GM06990 (cell line): ENCODE measurements around the gene HBP1.

ENCODE experiments used
- DNase-seq: peaks from one replicate; pipeline ENCODE4 v3.0.0-alpha.2; 2011; ENCODE audit not compliant: insufficient read length; ENCODE audit errors: extremely low read depth
- H3K27me3 ChIP-seq: replicated peaks from 2 replicates; pipeline ENCODE4 v1.6.0; 2011; ENCODE audit warnings: low read length; ENCODE audit not compliant: control insufficient read depth, insufficient read depth
- H3K36me3 ChIP-seq: 2 replicates; pipeline ENCODE4 v1.5.1; 2011; ENCODE audit warnings: low read length; ENCODE audit not compliant: control insufficient read depth, insufficient read depth
- H3K4me3 ChIP-seq: replicated peaks from 2 replicates; pipeline ENCODE4 v1.5.1; 2011; ENCODE audit warnings: low read depth, mild to moderate bottlenecking, control low read depth, low read length
- CTCF ChIP-seq: IDR thresholded peaks from 2 replicates; pipeline ENCODE4 v1.5.1; 2011; ENCODE audit warnings: low read length, control low read depth, mild to moderate bottlenecking, inconsistent platforms; ENCODE audit not compliant: insufficient read depth, poor library complexity, severe bottlenecking

The HBP1 gene

DNA sequence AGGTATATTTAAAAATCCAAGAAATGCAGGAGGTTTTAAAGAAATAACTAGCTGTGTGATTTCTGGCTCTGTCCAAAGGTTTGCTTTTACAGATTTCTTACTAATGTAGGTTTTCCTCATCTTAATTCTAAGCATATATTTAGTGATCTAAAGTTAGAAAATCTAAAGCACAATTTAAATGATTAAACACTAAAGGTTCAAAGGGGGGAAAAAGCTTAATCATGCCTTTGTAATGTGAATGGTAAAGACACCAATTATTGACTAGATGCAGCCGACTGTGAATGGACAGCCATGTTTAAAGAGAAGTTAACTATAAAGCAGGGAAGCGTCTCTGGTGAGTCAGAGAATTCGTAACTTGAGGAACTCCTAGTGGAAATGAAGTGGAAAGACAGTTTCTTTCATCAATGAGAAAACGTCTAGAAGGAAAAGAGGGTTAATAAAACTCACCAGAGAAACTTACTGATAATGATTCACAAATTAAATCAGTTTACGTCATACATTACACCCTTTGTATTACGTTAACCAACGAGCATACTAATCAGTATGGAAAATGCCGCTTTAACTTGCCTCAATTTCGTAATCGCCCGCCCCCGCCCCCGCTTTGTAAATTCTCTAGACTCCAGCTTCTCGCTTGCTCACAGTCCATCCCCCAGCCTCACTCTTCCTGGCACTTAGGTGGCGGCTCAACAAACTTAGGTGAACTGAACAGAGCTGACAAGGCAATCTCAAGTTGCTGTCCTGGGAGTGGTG is 1.1 kb upstream of the HBP1 start:
- peak; percentile 25 for TF ChIP-seq CTCF
- Histone ChIP-seq H3K36me3 (no peaks in the 10 kb centered on the region), H3K4me3 (peak overlapping the region; percentile 66), H3K27me3 (no peaks in the 10 kb centered on the region)
- DNase-seq: no peak

DNA sequence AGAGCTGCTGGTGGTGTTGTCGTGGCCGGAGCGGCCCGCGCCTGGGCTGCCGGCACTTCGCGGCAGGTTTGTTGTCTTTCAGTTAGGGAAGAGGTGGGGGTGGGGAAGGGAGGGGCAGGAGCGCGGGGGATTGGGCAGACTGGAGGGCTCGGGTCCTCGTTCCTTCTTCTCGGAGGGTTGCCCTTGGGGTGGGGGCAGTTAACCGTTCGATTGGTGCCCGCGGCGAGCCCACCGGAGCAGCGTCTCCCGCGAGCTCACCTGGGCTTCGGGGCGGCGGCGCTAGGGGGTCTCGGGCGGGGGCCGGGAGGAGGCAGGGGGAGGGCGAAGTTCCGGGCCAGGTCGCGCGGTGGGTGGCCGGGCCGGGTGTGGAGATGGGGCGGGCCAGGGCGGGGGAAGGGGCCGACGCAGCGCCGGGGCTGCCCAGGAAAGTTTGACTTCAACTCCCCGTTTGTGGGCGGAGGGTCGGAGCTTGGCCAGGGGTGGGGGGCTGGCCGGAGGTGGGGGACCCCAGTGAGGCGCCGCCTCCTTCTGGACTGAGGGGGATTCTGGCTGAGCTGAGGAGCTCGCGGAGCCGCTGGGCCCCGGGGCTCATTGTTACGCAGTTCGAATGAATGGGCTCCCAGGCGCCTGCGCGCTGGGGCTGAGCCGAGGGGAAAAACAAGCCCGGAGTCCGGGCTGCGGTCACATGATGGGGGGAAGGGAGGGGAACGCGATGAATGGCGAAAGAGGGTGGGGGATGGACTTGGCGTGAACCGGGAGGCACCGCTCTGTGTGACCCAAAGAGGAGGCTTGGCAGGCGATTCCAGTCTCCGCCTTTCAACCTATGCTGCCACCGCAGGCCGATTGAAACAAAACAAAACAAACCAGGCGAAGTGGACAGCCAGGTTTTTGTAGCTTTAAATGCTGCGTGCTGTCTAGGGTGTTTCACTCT is 582 bp downstream of the HBP1 start:
- peak; percentile 87 for DNase-seq
- Histone ChIP-seq H3K36me3 (no peaks in the 10 kb centered on the region), H3K27me3 (no peaks in the 10 kb centered on the region), H3K4me3 (peak overlapping the region; percentile 85)
- TF ChIP-seq CTCF: no peak

DNA sequence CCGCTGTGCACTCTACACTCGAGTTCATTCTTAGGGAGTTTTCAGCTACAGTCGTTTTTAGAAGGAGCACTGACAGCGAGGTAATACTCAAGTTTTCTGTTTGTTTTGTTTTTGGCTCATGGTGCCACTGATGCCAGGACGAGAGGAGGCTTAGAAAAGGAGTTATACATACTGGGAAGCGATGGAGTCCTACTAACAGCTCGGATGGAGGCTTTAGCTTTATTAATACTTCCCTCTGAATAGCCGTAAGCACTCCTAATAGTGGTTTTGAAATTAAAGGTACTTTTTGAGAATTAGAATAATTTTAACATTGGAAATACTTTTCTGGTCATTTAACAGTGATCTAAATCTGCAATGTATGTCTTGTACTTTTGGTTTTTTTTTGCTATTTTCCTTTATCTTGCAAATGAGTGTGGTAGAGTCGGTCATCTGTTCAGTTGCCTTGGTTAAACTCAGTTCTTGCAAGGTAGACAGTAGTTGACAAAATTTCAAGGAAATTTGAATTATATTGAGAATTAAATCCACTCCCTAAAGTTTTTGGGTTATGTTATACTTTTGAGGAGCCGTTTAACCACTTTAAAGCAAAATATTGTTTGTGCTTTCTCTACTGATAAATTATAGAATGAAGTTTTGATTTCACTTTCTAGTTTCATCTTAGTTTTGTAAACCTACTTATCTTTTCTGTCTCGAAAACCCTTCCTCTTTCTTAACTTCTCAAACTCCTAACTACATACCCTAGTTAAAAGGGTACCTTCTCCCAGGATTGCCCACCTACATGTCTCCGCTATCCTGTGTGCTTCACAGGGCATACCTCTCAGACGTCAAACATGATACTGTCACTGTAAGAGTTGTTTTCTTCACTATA is 1.5 kb downstream of the HBP1 start:
- DNase-seq: no peak

GRCh38 chr7:107171496-107171895 is 2.7 kb downstream of the HBP1 start:
- H3K36me3 ChIP-seq: no peaks in the 10 kb centered on the region
- DNase-seq: no peak
- no peak overlapping the region for H3K4me3 ChIP-seq
- H3K27me3 ChIP-seq: no peaks in the 10 kb centered on the region
- TF ChIP-seq CTCF: no peak

More for the DNA sequence above, 1.5 kb downstream of the HBP1 start:
- Histone ChIP-seq H3K27me3 (no peaks in the 10 kb centered on the region), H3K36me3 (no peaks in the 10 kb centered on the region), H3K4me3 (peak overlapping the region; percentile 85)
- TF ChIP-seq CTCF: no peak

- no peak for TF ChIP-seq CTCF
- Histone ChIP-seq H3K36me3 (no peaks in the 10 kb centered on the region), H3K4me3 (no peak overlapping the region), H3K27me3 (no peaks in the 10 kb centered on the region)
- no peak for DNase-seq
These were observed 3.7 kb downstream of the HBP1 start for GRCh38 chr7:107172276-107173032.
